CD4-positive, alpha-beta T cell treated with Interleukin-2 at 100 ng/mL for 4 hours (primary cell): ENCODE results near the gene MRAP.
"Not testable (repeated sequence)": the region's sequence is repeated elsewhere in the genome, so short reads cannot be mapped to it uniquely, and the experiment has no call there.

ENCODE experiments used
- DNase-seq: peaks from one replicate; pipeline ENCODE4 v3.0.0-alpha.2; 2020; ENCODE audit warnings: low spot score

The MRAP gene

DNA sequence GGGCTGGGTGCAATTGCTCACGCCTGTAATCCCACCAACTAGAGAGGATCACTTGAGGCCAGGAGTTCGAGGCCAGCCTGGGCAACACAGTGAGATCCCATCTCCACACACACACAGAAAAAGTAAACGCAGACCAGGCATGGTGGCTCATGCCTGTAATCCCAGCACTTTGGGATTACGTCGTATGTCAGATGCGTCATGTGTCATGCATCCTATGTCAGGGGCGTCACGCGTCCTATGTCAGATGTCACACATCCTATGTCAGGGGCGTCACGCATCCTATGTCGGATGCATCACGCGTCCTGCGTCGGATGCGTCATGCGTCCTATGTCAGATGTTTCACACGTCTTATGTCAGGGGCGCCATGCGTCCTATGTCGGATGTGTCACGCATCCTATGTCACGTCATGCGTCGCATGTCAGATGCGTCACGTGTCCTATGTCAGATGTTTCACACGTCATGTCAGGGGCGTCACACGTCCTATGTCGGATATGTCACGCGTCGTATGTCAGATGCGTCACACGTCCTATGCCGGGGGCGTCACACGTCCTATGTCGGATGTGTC lies 1.5 kb downstream of the MRAP start:
- DNase-seq, result no peak

GRCh38 chr21:32301596-32301995 lies 2.9 kb downstream of the MRAP start:
- no peak for DNase-seq

DNA sequence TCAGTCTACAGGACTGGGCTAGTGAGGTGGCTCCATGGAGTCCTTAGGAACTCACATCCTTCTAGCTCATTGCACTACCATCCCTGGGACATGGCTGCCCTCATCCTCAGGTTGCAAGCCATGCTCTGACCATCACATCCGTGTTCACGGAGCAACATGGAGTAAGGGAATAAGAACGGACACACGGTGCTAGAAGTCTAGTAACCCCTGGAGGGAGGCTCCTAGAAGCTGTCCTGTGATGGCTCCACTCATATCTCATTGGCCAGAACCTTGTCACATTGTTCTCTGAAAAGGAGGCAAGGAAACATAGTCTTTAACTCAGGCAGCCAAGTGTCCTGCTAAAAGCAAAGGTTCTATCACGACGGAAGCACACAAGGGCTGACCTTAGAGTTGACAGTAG lies 3.9 kb downstream of the MRAP start:
- DNase-seq, result no peak

GRCh38 chr21:32303385-32303784 lies 4.7 kb downstream of the MRAP start:
- no peak for DNase-seq

DNA sequence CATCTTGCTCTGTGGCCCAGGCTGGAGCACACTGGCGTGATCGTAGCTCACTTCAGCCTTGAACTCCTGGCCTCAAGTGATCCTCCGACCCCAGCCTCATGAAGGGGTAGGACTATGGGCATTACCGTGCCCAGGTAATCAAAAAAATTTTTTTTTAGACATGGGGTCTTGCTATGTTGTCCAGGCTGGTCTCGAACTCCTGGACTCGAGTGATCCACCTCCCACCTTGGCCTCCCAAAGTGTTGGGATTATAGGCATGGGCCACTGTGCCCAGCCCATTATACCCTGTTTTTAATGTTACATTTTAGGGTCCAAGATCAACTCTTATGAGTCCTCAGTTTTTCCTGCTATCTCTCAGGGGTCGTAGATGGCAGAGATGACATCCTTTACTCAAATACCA lies 6.3 kb downstream of the MRAP start:
- no peak for DNase-seq

- no peak for DNase-seq
Measured at GRCh38 chr21:32306021-32306780, 7.5 kb downstream of the MRAP start.

DNA sequence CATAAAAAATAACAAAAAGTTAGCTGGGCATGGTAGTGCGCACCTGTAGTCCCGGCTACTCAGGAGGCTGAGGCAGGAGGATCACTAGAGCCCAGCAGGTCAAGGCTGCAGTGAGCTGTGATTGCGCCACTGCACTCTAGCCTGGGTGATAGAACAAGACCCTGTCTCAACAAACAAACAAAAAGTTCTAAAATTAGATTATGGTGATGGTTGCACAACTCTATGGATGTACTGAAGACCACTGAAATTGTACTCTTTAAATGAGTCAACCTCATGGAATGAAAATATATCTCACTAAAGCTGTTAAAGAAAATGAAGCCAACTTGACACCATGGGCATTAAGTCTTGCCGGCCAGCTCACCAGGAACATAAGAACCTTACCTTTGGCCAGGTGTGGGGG lies 9.1 kb downstream of the MRAP start:
- no peak for DNase-seq

DNA sequence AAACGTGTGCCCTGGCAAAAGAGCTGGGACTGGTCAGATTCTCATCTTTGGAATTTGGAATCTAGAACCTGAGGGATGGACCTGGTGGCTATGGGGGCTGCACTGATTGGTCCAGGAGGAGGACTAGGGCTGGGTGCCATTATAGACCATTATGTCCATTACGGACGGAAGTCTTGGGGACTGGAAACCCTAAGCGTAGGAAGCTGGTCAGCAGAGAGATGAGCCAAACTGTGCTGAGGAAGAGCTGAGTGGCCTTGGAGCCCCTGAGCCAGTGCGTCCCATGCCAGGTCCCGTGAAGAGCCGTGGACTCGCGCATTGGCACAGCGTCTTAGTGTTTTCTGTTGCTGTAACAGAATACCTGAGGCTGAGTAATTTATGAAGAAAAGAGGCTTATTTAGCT lies 10.0 kb downstream of the MRAP start:
- no peak for DNase-seq

GRCh38 chr21:32309906-32310460 lies 11.3 kb downstream of the MRAP start:
- no peak for DNase-seq

DNA sequence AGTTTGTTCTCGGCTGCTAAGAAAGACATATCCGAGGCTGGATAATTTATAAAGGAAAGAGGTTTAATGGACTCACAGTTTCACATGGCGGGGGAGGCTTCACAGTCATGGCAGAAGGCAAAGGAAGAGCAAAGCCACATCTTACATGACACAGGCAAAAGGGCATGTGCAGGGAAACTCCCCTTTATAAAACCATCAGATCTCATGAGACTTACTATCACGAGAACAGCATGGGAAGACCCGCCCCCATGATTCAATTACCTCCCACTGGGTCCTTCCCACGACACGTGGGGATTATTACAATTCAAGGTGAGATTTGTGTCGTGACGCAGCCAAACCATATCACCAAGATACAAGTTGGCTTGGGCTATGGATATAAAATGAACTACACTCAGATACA lies 12.3 kb downstream of the MRAP start:
- DNase-seq, result not testable (repeated sequence)

- DNase-seq, result no peak
Measured at GRCh38 chr21:32311621-32312020, 13.0 kb downstream of the MRAP start.

GRCh38 chr21:32312326-32312725 lies 13.7 kb downstream of the MRAP start:
- no peak for DNase-seq

DNA sequence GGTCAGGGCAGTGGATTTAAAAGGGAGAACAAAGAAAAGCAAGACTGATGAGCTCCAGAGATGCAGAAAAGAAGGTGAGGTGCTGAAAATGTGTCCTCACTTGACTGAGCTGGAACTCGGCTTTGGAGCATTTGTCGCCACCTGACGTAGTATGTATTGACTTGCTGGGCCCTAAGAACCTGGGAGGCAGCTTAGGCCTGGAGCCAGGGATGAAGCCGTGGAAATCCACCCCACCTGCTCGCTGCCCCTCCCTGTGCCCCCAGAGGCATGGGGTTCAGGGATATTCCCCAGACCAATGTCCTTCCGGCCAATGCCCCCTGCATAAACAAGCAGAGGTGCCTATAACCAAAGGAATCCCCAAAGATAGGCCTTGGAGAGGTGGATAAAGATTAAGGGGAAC lies 14.3 kb downstream of the MRAP start:
- no peak for DNase-seq

- no peak for DNase-seq
Measured at GRCh38 chr21:32314806-32315205, 16.2 kb downstream of the MRAP start.

DNA sequence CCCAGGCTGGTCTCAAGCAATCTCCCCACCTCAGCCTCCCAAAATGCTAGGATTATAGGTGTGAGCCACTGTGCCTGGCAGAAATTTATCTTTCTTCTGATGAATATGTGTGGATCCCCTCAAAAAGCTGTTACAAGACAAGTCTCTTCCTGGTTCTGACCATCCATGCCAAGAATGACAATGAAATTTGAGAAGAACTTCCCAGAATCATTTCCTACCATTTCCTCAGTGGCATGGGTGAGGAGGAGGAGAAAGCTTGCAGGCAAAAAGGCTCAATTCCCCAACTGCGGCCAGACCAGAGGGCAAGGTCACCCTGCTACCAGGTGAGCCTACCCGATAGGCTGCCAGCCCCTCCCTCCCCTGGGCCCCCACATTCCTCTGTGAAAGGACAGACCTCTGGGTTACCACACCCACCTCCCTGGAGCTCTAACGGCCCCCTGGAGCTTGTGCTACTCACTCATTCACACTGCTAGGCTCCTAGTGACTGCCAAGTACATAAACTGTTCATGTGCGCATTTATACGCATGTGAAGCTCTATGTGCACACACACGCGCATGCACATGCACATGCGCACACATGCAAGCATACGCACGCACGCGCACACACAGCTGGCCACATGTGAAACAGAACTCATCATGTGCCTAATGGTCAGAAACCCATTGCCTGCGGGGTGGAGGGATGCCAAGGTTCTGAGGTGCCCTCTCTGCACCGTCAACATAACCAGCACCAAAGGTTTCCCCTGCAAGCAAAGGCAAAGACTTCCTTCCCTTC lies 17.0 kb downstream of the MRAP start:
- no peak for DNase-seq

- no peak for DNase-seq
Measured at GRCh38 chr21:32316361-32317215, 17.9 kb downstream of the MRAP start.

DNA sequence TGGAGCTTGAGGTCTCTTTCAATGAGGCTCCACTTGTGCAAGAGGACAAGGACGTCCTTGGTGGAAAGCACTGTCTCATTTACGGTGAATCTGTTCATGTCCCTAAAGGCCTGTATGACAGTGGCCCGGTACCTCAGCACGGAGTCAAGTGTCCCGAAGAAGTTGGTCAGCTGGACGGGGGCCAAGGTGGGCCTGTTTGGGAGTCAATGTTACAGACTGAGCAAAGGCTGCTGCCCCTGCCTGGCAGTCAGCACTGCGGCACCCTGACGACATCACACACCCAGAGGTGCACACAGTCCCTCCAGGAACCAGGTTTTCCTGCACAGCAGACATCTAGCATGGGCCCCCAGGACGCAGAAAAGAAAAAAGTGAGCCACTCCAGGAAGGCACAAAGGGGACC lies 19.1 kb downstream of the MRAP start:
- no peak for DNase-seq

- DNase-seq, result no peak
Measured at GRCh38 chr21:32319012-32319411, 20.4 kb downstream of the MRAP start.

- DNase-seq, result no peak
Measured at GRCh38 chr21:32320059-32320458, 21.4 kb downstream of the MRAP start.

- no peak for DNase-seq
Measured at GRCh38 chr21:32320726-32321125, 22.1 kb downstream of the MRAP start.

DNA sequence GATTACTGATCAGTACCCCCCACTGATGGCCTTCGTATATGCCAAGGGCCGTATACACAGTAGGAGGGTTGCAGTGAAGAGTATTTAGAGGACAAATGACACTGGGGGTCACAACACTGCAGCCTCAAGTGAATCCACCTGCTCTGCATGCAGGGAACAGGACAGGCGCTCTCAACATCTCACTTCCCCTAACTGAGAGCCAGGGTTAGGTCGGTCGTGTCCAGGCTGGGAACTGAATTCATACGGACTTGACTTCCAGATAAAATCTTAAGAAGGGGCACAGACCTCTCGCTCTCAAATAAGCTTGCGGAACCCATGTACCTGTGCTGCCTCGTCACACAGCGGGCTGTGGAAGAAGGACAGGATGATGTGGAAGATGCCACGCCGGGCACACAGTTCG lies 22.8 kb downstream of the MRAP start:
- no peak for DNase-seq

DNA sequence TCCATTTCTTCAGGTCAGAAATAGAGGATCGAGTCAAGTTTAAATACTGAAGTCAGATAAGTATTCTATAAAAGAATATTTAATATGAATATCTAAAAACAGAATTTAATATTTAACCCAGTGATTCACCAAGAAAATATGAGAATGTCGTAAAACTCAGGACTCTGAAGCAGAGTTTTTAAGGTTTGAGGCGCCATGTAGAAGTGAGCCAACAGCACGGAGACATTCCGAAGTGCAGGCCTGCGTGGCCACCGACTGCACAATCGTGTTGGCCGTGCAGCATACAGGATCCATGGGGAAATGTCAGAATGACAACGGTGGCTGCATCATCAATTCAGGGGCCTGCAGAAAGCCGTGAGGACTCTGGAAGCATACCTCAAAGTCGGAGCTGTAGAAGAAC lies 23.4 kb downstream of the MRAP start:
- no peak for DNase-seq
